ENCODE results near the gene GVQW3. TPM values are rescaled to one million over a fixed set of nuclear protein-coding genes. Genes with fewer than 3 reads are reported as not detected.
"Not testable (repeated sequence)": the region's sequence is repeated elsewhere in the genome, so short reads cannot be mapped to it uniquely, and the experiment has no call there.

Gene GVQW3
- total RNA-seq, 2 donors from 2014 or later, result 1.1 to 2.5 TPM

- no peak for DNase-seq (ENCODE audit: low spot score)
- H3K27me3 ChIP-seq (replicated peaks; ENCODE audit: insufficient read depth), result no peaks in the 10 kb centered on the region
- no peak overlapping the region for H3K27ac ChIP-seq
- no peaks in the 10 kb centered on the region for H3K36me3 ChIP-seq
- H3K4me3 ChIP-seq, result no peak overlapping the region
- intact Hi-C loops (cut with DNase I), result no loop called here
- H3K4me1 ChIP-seq (replicated peaks), result no peaks in the 10 kb centered on the region
- no peaks in the 10 kb centered on the region for H3K9me3 ChIP-seq
- no peak for TF ChIP-seq POLR2AphosphoS5 (IDR thresholded peaks at IDR 0.05)
- no peak for TF ChIP-seq POLR2A (IDR thresholded peaks at IDR 0.05)
- TF ChIP-seq, protein P1, sequence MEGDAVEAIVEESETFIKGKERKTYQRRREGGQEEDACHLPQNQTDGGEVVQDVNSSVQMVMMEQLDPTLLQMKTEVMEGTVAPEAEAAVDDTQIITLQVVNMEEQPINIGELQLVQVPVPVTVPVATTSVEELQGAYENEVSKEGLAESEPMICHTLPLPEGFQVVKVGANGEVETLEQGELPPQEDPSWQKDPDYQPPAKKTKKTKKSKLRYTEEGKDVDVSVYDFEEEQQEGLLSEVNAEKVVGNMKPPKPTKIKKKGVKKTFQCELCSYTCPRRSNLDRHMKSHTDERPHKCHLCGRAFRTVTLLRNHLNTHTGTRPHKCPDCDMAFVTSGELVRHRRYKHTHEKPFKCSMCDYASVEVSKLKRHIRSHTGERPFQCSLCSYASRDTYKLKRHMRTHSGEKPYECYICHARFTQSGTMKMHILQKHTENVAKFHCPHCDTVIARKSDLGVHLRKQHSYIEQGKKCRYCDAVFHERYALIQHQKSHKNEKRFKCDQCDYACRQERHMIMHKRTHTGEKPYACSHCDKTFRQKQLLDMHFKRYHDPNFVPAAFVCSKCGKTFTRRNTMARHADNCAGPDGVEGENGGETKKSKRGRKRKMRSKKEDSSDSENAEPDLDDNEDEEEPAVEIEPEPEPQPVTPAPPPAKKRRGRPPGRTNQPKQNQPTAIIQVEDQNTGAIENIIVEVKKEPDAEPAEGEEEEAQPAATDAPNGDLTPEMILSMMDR (IDR thresholded peaks at IDR 0.05), result no peak
- 93% methylated on average over 1 of the region's 1 CpG for WGBS
Measured at GRCh38 chr11:76400967-76401366, 19.8 kb downstream of the GVQW3 start.

- 87% methylated on average over 8 of the region's 8 CpGs for WGBS
- intact Hi-C loops (cut with DNase I); DNase-seq (ENCODE audit: low spot score); H3K36me3 ChIP-seq; H3K4me1 ChIP-seq (replicated peaks); H3K27me3 ChIP-seq (replicated peaks; ENCODE audit: insufficient read depth); H3K9me3 ChIP-seq; H3K4me3 ChIP-seq; H3K27ac ChIP-seq: not testable (repeated sequence)
Measured at GRCh38 chr11:76401484-76401883, 20.4 kb downstream of the GVQW3 start.

GRCh38 chr11:76406359-76406758 is 25.2 kb downstream of the GVQW3 start:
- WGBS, result 90% methylated on average over 4 of the region's 4 CpGs
- H3K36me3 ChIP-seq, result no peaks in the 10 kb centered on the region
- no peak for DNase-seq (ENCODE audit: low spot score)
- intact Hi-C loops (cut with DNase I), result no loop called here
- no peak overlapping the region for H3K27ac ChIP-seq
- H3K27me3 ChIP-seq (replicated peaks; ENCODE audit: insufficient read depth), result no peaks in the 10 kb centered on the region
- H3K4me1 ChIP-seq (replicated peaks), result peaks cover 2% of the 10 kb centered on the region
- TF ChIP-seq, protein P1 (IDR thresholded peaks at IDR 0.05), result no peak
- TF ChIP-seq POLR2A (IDR thresholded peaks at IDR 0.05), result no peak
- no peak for TF ChIP-seq POLR2AphosphoS5 (IDR thresholded peaks at IDR 0.05)
- H3K9me3 ChIP-seq, result no peaks in the 10 kb centered on the region
- H3K4me3 ChIP-seq, result no peak overlapping the region

DNA sequence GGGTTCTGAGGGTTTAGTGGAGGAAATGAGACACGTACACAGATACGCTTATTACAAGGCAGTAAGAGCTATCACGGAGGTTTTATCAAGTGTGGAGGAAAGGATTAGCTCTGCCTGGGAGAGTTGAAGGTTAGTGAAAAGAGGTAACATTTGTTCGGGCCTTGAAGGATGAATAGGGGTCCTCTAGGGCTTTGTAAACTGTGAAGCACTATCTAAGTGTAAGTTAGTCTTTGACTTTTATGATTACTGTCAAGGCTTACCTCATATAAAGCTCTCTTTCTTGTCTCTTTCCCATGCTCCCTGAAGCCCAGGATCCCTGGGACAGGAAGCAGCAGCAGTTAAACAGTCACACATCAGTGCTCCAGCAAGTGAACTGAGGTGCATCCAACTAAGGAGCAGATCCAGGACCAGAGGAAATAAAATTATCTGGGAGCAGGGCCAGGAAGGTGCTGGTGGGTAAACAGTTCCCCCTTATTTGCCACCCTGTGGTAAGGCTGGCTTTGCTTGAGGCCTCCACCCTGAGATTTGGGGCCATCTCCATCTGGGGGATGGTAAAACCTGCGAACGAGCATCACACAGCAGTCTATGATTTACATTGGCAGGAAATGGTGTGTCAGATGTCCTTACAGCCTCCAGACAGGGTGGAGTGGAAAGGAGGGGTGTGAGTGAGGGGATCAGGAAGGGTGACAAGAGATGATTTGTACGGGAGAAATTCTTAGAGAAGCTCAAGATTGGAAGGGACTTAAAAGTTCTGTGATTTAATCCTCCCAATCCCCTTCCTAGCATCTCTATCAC is 27.2 kb downstream of the GVQW3 start:
- intact Hi-C loops (cut with DNase I), result no loop called here
- no peak overlapping the region for H3K27ac ChIP-seq
- WGBS, result 49% methylated on average over 7 of the region's 7 CpGs
- TF ChIP-seq, protein P1 (IDR thresholded peaks at IDR 0.05), result no peak
- TF ChIP-seq POLR2AphosphoS5 (IDR thresholded peaks at IDR 0.05) (no peak), POLR2A (IDR thresholded peaks at IDR 0.05) (no peak)
- H3K9me3 ChIP-seq, result no peaks in the 10 kb centered on the region
- no peak overlapping the region for H3K4me3 ChIP-seq
- peaks cover 2% of the 10 kb centered on the region for H3K4me1 ChIP-seq (replicated peaks)
- no peaks in the 10 kb centered on the region for H3K36me3 ChIP-seq
- H3K27me3 ChIP-seq (replicated peaks; ENCODE audit: insufficient read depth), result no peaks in the 10 kb centered on the region
- no peak for DNase-seq (ENCODE audit: low spot score)

DNA sequence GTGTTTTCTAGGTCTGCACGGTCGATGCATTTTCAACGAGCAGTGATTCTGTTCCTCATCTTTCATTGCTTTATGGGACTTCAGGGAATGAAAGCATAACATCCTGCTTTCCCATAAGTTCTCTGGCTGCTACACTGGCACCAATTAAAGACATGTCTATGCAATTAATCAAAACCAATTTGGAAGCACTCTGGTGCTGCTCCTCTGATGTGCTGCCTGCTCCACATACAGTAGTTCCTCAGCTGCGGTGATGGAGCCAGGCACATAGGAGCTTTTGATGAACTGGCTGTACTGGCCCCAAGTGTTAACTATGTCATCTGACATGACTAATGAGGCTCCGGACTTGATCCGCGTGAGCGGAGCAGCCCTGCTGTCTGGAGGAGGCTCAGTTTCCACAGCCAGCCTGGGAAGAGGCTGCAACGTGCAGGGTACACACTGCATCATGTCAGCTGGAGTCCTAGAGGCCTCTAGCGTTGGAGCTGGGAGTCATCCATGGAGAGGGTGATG is 29.8 kb downstream of the GVQW3 start:
- TF ChIP-seq POLR2A (IDR thresholded peaks at IDR 0.05), result no peak
- TF ChIP-seq POLR2AphosphoS5 (IDR thresholded peaks at IDR 0.05), result no peak
- Histone ChIP-seq H3K4me1 (replicated peaks) (peaks cover 2% of the 10 kb centered on the region), H3K9me3 (no peaks in the 10 kb centered on the region), H3K4me3 (no peak overlapping the region), H3K27me3 (replicated peaks; ENCODE audit: insufficient read depth) (no peaks in the 10 kb centered on the region), H3K36me3 (no peaks in the 10 kb centered on the region), H3K27ac (no peak overlapping the region)
- intact Hi-C loops (cut with DNase I), result no loop called here
- DNase-seq (ENCODE audit: low spot score), result no peak
- WGBS, result 68% methylated on average over 10 of the region's 10 CpGs

- no peak overlapping the region for H3K4me3 ChIP-seq
- no peak for DNase-seq (ENCODE audit: low spot score)
- H3K27ac ChIP-seq, result no peak overlapping the region
- H3K9me3 ChIP-seq, result no peaks in the 10 kb centered on the region
- TF ChIP-seq POLR2A (IDR thresholded peaks at IDR 0.05) (no peak), POLR2AphosphoS5 (IDR thresholded peaks at IDR 0.05) (no peak)
- TF ChIP-seq, protein P1 (IDR thresholded peaks at IDR 0.05), result no peak
- H3K27me3 ChIP-seq (replicated peaks; ENCODE audit: insufficient read depth), result no peaks in the 10 kb centered on the region
- intact Hi-C loops (cut with DNase I), result no loop called here
- no peaks in the 10 kb centered on the region for H3K36me3 ChIP-seq
- no peaks in the 10 kb centered on the region for H3K4me1 ChIP-seq (replicated peaks)
Measured at GRCh38 chr11:76415073-76415472, 34.0 kb downstream of the GVQW3 start.
